IMR-90 (cell line): ENCODE measurements around the gene SLC38A3.

Experiments used
- CEBPB ChIP-seq: IDR thresholded peaks from 2 replicates; pipeline ENCODE4 v1.6.1; 2012; ENCODE audit warnings: low read depth, low read length, improper control_type of control experiment
- CTCF ChIP-seq: conservative IDR thresholded peaks from 2 replicates; pipeline ENCODE4 v1.5.1; 2012; ENCODE audit warnings: mild to moderate bottlenecking, low read depth, low read length, improper control_type of control experiment
- MAFK ChIP-seq: IDR thresholded peaks from 2 replicates; pipeline ENCODE4 v1.6.1; 2012; ENCODE audit warnings: low read depth, low read length, improper control_type of control experiment
- MXI1 ChIP-seq: IDR thresholded peaks from 2 replicates; pipeline ENCODE4 v1.6.1; 2012; ENCODE audit warnings: low read depth, mild to moderate bottlenecking, low read length, moderate library complexity, borderline replicate concordance
- POLR2A ChIP-seq: IDR thresholded peaks from 2 replicates; pipeline ENCODE4 v1.6.1; 2012; ENCODE audit warnings: mild to moderate bottlenecking, low read depth, low read length
- RAD21 ChIP-seq: IDR thresholded peaks from 2 replicates; pipeline ENCODE4 v1.6.1; 2012; ENCODE audit warnings: low read length, improper control_type of control experiment
- RCOR1 ChIP-seq: IDR thresholded peaks from 2 replicates; pipeline ENCODE4 v1.6.1; 2012; ENCODE audit warnings: mild to moderate bottlenecking, low read length, improper control_type of control experiment; ENCODE audit not compliant: insufficient replicate concordance
- SMC3 ChIP-seq: fragments of 150-350 bp; IDR thresholded peaks from 2 replicates; pipeline ENCODE4 v1.6.1; 2016; ENCODE audit warnings: low read depth, mild to moderate bottlenecking, antibody characterized with exemption, low read length, moderate library complexity
- TF ChIP-seq, protein P1 (sequence below): fragments of 150-350 bp; IDR thresholded peaks from 2 replicates; pipeline ENCODE4 v1.6.1; 2017; ENCODE audit warnings: mild to moderate bottlenecking, antibody characterized with exemption, low read length, low read depth

DNA sequence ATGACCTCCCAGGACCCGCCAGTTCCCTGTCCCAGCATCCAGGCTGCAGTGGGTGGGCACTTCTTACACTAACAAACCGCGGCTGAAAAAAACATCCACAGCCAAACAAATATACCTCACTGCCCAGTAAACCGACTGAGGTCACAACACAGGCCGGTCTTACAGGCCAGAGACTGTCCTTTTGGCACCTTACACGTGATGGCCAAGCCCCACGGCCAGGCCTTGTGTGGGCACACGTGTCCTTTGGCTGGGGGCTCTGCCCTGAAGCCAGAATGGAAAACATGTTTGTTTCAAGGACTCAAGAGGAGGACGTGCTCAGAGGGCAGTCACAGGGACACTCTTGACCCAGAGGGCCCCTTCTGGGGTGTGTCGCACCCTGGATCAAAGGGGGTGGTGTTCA is 9.8 kb downstream of the SLC38A3 start:
- TF ChIP-seq SMC3 (no peak), CTCF (no peak), MXI1 (no peak), MAFK (no peak), CEBPB (no peak), POLR2A (no peak), RAD21 (no peak), RCOR1 (no peak)
- TF ChIP-seq, protein P1, sequence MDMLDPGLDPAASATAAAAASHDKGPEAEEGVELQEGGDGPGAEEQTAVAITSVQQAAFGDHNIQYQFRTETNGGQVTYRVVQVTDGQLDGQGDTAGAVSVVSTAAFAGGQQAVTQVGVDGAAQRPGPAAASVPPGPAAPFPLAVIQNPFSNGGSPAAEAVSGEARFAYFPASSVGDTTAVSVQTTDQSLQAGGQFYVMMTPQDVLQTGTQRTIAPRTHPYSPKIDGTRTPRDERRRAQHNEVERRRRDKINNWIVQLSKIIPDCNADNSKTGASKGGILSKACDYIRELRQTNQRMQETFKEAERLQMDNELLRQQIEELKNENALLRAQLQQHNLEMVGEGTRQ: no peak
